Measurements from ENCODE around the gene SCUBE1.

DNA sequence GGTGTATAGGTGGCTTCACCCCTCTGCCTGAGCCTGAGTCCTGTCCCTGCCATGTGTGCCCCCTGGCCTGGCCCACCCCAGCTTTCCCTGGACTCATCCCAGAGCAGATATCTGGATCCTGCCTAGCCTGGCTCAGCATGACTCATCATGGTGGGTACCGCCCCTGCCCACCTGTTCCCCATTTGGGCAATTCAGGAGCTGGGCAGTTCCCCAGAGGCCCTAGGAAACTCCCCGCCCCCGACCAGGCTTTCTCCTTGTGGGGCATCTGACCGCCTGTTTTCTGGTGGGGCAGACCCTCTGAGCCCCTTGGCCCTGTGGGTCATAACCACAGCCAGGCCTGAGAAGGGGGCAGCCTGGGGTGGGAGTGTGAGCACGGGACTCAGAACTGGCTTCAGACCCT is 187.4 kb downstream of the SCUBE1 start:
- TF ChIP-seq, protein P1, sequence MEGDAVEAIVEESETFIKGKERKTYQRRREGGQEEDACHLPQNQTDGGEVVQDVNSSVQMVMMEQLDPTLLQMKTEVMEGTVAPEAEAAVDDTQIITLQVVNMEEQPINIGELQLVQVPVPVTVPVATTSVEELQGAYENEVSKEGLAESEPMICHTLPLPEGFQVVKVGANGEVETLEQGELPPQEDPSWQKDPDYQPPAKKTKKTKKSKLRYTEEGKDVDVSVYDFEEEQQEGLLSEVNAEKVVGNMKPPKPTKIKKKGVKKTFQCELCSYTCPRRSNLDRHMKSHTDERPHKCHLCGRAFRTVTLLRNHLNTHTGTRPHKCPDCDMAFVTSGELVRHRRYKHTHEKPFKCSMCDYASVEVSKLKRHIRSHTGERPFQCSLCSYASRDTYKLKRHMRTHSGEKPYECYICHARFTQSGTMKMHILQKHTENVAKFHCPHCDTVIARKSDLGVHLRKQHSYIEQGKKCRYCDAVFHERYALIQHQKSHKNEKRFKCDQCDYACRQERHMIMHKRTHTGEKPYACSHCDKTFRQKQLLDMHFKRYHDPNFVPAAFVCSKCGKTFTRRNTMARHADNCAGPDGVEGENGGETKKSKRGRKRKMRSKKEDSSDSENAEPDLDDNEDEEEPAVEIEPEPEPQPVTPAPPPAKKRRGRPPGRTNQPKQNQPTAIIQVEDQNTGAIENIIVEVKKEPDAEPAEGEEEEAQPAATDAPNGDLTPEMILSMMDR (IDR thresholded peaks at IDR 0.05) = no peak
- no peak for TF ChIP-seq POLR2AphosphoS5 (IDR thresholded peaks at IDR 0.05)

Data from gastroesophageal sphincter (tissue), 3 donors.